GM19025 (cell line): ENCODE results near the gene TMEM161B.
"Not testable (repeated sequence)": the region's sequence is repeated elsewhere in the genome, so short reads cannot be mapped to it uniquely, and the experiment has no call there.

Experiments used
- ATAC-seq: cut with Tn5 transposase; IDR thresholded peaks from one replicate; pipeline ENCODE4 v1.9.1; 2021; ENCODE audit warnings: mild to moderate bottlenecking, low read depth, moderate library complexity; ENCODE audit not compliant: unreplicated experiment

Gene TMEM161B

DNA sequence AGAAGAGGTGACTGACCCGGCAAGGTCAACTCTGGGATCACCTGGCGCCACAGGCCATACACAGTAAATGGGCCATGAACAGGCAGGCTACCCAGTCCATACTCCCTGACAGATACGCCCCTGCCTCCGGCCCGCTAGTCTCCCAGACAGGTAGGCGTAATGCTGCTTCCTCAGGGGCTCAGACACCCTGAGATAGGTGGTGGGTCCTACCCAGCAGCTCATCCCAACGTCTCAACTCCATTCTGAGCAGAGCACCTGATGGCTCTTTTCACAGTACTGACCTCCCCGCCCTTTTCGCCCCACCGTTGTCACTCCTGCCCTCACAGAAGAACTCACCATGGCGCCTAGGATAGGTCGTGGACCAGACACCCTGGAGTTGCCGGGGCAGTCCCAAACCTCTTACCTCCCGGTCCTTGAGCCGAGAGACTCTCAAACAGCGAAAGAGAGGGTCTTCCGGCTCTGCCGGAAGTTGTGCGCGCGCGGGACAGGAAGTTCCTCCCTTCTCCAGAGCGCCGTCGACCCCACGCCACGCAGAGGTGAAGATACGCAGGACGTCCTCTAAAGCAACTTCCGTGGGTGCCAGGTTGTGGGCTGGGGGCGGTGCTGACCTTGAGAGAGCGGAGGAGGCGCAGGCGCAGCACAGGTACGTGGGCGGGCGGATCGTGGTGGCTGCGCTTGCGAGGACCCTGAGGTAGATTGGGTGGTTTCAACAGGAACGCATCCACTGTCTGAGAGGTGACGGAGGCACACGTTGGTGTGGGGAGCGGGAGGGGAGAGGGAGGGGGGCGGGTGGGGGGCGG is at the start of gene TMEM161B:
Gene TMEM161B (minus strand): TSS at position 461 of the 800 bp plus-strand sequence. CDS start 122 bp downstream, at position 339.
- peak; percentile 98 for ATAC-seq

DNA sequence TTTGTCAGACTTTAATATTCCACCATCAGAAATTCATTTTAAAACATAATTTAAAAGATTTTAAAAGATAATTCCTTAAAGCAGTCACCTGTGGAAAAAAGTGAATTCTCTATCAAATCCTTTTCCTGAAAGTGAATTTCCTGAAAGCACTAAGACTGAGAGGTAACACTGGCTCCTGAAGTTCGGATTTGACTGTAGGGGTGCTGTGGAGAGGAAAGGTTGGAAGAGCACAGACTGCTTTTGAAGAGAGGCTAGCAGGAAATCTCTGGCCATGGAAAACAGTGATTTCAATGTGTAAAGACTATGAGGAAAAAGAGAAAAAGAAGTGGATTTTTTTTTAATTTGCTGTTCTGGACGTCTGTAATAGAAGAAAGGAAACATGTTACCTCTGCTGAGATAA is 35.7 kb upstream of the TMEM161B start:
- ATAC-seq: no peak

DNA sequence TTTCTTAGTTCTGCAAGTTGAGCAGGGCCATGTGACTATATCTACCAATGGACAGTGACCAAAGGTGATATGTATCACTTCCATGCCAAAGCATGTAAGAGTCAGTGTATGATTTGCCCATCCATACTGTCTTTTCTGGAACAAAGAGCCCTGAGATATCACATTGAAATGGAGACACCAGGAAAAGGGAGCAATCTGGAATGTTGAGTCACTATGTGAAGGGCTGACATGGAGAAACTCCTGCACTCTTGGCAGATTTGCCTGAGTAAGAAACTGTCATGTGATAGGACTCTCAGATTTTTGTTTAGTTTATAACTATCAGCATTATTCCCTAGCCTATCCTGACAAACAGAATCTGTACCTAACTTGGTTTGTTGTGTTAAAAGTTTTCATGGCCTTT is 29.8 kb upstream of the TMEM161B start:
- no peak for ATAC-seq

DNA sequence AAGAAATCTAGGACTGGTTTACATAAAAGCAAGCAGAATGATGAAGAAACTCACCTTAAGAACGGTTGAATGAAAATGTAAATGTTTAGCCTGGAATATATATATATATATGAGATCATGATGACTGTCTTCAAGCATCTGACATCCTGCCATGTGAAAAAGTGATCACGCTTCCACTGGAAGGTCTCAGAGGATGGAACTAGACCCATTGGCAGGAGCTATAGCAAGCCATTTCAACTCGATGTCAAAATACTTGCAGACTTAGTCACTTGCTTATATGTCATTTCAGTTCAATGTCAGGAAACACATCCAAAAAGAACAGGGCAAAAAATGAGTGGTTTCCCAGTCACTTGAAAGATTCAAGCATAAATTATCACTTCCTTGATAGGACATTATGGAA is 22.2 kb upstream of the TMEM161B start:
- ATAC-seq: no peak

DNA sequence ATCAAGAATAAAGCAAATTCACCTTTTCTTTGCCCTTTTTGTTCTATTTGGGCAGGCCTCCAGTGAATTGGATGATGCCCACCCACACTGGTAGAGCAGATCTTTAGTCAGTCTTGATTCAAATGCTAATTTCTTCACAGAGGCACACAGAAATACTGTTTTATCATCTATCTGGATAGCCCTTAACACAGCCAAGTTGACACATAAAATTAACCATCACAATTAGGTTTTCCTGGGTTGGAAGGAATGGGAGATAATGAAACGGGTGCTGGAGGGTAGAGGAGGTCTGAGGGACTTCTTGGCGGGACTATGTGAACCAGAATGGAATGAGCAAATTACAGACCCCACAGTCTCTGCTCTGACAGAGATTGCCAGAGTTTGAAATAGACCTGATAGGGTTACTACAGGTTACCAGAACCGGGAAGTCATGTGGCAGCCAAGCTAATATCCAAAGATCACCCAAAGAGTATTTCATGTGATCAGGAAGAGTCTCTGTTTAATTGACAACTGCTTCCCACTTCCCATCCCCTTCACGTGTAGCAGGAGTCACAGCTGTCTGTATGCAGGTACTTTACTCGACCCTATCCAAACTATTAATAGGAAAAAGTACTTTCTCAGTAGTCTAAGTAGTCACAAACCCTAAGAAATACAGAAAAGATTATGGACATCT is 20.0 kb upstream of the TMEM161B start:
- no peak for ATAC-seq

DNA sequence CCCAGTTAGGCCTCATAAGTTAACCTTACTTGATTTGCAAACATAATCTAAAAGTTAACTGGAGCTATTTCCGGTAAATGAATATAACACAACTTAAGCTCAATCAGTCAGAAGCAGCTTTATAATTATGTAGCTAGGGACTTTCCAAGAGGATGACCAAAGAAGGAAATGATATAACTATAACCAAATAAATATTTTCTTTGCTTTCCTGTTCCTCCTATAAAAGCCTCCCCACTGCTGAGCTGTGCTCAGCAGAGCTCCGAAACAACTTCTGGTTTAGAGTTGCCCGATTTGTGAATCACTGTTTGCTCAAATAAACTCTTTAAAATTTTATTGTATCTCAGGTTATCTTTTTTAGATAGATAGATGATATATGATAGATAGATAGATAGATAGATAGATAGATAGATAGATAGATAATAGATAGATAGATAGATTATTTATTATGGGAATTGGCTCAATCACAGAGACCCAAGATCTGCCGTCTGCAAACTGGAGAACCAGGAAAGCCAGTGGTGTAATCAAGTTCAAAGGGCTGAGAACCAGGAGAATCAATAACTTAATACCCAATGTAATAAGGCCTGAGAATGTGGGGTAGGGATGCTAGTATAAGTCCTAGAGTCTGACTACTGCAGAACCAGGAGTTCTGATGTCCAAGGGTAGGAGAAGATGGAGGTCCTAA is 19.3 kb upstream of the TMEM161B start:
- no peak for ATAC-seq

DNA sequence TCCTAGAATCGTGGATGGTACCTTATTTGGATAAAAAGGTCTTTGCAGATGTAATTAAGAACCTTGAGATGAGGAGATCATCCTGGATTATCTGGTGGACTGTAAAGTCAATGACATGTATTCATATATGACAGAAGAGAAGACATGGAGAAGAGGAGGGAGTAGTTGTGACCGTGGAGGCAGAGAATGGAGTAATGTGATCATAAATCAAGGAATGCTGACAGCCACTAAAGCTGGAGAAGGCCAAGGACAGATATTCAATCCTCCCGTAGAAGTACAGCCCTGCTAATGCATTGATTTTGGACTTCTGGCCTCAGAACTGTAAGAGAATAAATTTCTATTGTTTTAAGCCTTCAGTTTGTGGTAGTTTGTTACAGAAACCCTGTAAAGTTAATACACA is 18.7 kb upstream of the TMEM161B start:
- ATAC-seq: no peak

DNA sequence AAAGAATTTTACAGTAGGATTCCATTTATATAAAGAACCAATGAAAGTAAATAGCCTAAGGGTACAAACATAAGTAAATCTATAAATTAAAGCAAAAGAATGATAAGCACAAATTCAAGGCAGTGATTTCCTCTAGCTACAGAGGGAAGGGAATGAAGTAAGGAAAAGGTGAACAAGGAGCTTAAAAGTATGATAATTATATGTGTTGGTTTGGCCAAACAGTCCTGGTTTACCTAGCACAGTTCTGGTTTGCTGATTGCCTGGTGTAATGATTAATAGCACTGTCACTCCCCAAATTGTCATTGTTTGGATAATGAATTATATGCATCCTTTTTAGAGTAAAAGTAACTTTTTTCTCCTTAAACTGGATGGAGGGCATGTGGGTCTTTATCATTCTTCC is 15.0 kb upstream of the TMEM161B start:
- ATAC-seq: no peak

DNA sequence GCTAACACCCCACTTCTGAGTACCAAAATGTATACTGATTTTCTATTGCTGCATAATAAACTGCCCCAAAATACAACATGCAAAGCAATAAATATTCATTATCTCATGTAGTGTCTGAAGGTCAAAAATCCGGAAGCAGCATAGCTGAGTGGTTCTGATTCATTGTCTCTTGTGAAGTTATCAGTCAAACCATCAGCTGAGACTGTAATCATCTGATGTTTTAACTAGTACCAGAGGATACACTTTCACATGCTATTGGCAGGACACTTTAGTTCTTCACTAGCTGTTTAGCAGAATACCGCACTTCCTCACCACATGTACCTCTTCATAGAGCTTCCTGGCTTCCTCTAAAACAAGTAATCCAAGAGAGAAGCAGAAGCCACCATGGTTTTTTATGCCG is 12.7 kb upstream of the TMEM161B start:
- ATAC-seq: no peak

DNA sequence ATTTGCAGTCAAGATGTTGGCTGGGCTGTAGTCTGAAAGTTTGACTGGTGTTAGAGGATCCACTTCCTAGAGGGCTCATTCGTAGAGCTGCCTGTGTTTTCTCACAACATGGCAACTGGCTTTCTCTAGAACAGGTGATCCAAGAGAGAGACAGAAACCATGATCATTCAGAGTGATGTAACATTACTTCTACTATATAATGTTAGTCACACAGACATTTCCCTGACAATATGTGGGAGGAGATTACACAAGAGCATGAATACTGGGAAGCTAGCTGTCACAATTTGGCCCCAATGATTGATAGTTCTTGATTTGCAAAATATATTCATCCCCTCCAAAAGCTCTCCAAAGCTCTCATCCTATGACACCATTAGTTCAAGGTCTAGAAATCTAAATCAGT is 10.9 kb upstream of the TMEM161B start:
- no peak for ATAC-seq

DNA sequence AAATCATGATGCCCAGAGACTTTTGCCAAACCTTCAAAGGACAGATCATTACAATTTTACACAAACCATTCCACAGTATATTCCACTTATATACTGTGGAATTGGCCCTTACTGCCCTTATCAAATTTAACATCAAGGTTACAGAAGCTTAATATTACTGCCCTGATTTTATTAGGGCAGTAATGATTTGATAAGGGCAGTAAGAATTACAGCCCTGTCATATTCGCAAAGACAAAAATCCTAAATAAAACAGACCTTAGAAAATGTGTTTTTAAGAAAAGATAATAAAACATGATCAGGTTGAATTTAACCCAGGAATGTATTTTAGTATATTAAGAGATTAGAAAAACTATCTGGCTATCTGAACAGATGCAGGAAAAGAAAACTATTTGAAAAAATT is 7.7 kb upstream of the TMEM161B start:
- no peak for ATAC-seq

DNA sequence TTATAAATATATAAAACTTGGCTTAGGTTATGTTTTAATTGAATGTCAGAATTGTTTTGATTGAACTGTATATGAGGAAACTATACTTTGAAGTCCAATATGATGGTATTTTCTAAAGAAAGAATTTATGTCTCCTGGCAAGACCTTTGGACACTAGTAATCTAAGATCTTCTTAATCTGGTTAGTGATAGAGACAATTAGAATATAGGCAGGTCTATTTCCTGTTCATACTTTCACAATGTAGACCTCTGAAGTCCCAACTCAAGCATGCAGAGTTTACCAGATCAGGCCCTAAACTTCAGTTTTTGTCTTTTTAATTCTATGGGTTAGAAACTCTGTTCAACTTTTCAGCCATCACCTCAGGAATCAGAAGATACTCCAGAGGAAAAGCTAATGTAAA is 6.9 kb upstream of the TMEM161B start:
- no peak for ATAC-seq

DNA sequence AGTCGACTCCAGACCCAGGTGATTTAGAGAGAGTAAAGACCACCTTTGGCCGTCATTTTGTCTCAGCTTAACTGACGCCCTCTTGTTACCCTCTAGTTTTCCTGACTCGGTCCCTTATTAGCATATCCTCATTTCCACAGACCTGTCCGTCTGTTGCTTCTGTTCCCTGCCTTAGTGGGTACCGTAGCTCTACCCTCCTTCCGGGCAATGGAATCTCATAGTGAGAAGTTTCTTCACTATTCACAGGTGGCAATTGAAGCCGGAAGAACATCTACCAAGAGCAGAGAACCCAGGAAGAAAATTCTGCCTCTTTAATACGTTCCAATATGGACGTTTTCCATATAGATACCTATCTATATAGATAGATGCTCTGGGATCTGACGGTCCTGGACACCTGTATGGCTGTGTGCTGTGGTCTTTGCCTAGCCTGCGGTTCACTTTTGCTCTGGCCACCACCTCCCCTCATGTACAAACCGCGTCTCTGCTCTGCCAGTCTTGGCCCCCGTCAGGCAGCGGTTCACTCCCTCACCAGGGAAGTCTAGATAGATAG is 652 bp upstream of the TMEM161B start:
- ATAC-seq: peak; percentile 5

DNA sequence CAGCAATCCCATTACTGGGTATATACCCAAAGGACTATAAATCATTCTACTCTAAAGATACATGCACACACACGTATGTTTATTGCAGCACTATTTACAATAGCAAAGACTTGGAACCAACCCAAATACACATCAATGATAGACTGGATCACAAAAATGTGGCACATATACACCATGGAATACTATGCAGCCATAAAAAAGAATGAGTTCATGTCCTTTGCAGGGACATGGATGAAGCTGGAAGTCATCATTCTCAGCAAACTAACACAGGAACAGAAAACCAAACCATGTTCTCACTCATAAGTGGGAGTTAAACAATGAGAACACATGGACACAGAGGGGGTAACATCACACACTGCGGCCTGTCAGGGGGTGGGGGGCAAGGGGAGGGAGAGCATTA is 4.1 kb downstream of the TMEM161B start:
- ATAC-seq: not testable (repeated sequence)

DNA sequence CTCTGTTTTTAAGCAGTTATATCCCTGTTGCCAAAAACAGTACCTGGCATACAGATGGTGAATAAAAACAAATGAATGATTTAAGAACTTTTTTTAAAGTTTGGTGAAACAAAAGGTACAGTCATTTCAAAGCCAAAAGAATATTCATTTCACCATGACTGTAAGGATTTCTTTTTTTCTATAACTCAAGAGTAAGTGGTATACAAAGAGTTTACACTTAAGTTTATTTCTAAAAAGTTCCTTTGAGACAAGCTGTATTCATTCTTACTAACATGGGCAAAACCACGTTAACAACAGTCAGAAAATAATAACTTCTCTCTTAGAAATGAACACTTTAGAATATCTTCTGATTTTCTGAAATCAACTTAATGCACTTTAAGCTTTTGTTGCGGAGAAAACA is 5.3 kb downstream of the TMEM161B start:
- ATAC-seq: no peak

DNA sequence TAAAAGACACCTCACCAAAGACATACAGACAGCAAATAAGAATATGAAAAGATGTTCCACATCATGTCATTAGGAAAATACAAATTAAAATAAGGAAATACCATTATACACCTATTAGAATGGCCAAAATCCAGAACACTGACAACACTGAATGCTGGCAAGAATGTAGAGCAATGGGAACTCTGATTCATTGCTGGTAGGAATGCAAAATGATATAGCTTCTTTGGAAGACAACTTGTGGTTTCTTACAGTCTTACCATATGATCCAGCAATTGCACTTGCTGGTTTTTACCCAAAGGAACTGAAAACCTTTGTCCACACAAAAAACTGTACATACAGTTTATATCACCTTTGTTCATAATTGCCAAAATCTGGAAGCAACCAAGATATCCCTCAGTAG is 6.5 kb downstream of the TMEM161B start:
- no peak for ATAC-seq

DNA sequence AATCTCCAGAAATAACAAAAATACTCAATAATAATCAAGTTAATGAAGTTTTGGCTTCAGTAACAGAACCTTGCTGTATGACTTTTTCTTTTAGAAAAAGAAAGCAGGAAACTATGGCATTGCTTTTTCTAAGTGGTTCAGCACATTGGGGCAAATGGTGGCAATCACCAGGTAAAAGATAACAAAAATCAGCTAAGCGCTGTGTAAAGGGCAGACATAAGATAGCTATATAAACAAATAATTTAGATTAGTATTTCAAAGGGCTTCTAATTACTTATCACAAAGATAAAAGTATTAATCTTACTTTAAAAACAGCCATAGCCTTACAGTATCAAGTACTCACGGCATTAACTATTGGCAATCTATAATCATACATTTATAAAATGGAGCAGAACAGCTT is 10.0 kb downstream of the TMEM161B start:
- no peak for ATAC-seq

DNA sequence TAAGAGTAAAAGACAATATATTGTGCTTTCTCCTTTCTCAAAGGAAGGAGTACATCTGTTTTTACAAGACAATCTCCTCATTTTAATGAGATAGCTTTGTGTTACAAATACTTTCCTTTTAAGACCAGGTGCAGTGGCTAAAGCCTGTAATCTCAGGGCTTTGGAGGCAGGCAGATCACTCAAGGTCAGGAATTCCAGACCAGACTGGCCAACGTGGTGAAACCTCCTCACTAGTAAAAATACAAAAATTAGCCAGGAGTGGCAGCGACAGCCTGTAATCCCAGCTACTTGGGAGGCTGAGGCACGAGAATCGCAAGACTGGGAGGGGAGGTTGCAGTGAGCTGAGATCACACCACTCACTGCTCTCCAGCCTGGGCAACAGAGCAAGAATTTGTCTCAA is 11.8 kb downstream of the TMEM161B start:
- no peak for ATAC-seq

DNA sequence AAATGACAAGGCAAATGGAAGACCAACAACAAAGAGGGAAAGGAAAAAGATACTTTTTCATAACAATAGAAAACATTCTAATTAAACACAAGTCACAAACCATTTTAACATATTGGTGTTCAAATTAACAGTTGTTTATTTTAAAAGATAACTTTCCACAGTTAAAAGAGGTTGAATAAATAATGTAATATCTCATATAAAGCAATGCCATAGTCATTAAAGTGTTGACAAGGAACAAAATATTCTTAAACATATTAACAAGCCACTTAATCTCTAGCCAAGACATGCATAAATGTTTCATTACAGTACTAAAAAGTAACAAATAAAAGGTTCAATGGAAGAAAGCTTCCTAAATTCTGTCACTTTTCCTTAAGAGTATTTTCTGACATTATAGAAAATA is 12.6 kb downstream of the TMEM161B start:
- ATAC-seq: no peak

DNA sequence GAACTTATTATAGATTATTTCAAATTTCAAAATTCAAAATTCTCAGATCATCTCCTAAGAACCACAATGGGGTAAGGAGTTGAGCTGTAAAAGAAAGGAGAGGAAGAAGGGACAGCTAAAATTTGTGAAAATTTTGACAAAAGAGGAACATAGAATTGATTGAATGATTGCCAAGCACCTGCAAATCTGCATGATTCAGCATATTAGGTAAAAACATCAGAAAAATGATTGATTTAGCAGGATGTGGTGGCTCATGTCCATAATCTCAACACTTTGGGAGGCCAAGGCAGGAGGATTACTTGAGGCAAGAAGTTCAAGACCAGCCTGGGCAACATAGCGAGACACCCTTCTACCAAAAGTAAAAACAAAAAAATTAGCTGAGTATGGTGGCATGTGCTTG is 14.3 kb downstream of the TMEM161B start:
- ATAC-seq: no peak

DNA sequence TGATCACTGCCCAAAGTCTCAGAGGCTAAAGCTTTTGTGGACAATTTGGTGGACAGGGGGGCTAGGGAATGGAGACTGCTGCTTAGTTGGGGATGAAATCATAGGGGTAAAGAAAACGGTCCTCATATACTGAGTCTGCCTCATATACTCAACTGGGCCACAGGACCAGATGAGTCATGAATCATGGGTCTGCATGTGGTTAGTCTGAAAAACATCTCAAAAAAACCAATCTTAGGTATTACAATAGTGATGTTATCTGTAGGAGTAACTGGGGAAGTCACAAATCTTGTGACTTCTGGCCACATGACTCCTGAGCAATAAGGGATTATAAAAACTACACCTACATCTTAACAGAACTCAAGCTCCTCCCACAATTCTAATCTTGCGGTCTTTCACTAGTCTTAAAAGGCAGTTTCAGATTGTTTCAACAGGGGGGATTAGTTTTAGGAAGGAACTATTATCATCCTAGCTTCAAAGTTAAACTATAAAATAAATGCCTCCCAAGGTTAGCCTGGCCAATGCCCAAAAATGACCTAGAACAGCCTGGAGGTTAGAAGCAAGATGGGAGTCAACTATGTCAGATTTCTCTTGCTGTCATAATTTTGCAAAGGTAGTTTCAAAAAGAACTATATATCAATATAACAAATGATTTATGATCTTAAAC is 17.5 kb downstream of the TMEM161B start:
- ATAC-seq: peak; percentile 67
